Activated naive CD4-positive, alpha-beta T cell treated with anti-CD3 and anti-CD28 coated beads for 36 hours (primary cell): Measurements from ENCODE around the gene FBXL16. TPM values are rescaled to one million over a fixed set of nuclear protein-coding genes. Genes with fewer than 3 reads are reported as not detected.

Experiments used
- CTCF ChIA-PET: fragments of 350-600 bp; sonication (Branson Sonifier 250); formaldehyde crosslinking; loops from one replicate; lab custom pipeline; 2021; ENCODE audit warnings: antibody characterized with exemption; lab: Charles Lee
- DNase-seq: peaks from one replicate; pipeline ENCODE4 v3.0.0-alpha.2; 2020
- H3K27ac Mint-ChIP-seq: one replicate; pipeline ENCODE4 v1.8.0; 2021; ENCODE audit warnings: mild to moderate bottlenecking, mixed read lengths
- H3K27me3 Mint-ChIP-seq: one replicate; pipeline ENCODE4 v1.8.0; 2021; ENCODE audit warnings: low read depth, mixed read lengths
- H3K36me3 Mint-ChIP-seq: one replicate; pipeline ENCODE4 v1.8.0; 2021; ENCODE audit warnings: low read depth, mixed read lengths
- H3K4me1 Mint-ChIP-seq: one replicate; pipeline ENCODE4 v1.8.0; 2021; ENCODE audit warnings: low read depth, mixed read lengths
- H3K4me3 Mint-ChIP-seq: one replicate; pipeline ENCODE4 v1.8.0; 2021; ENCODE audit warnings: mild to moderate bottlenecking, moderate library complexity, mixed read lengths
- H3K9me3 Mint-ChIP-seq: one replicate; pipeline ENCODE4 v1.8.0; 2021; ENCODE audit warnings: mixed read lengths
- intact Hi-C: fragments of 100-400 bp; cut with micrococcal nuclease; formaldehyde crosslinking; loops from one replicate; pipeline ENCODE4 v1.15.1; 2023
- total RNA-seq, 2 experiments: library from RNA; stranded (reverse); gene quantifications; one replicate each; pipeline ENCODE4 v1.2.3, GENCODE V29; 2021

FBXL16 gene
- total RNA-seq, 2 experiments from 2014 or later = 3.7 to 5.7 TPM

DNA sequence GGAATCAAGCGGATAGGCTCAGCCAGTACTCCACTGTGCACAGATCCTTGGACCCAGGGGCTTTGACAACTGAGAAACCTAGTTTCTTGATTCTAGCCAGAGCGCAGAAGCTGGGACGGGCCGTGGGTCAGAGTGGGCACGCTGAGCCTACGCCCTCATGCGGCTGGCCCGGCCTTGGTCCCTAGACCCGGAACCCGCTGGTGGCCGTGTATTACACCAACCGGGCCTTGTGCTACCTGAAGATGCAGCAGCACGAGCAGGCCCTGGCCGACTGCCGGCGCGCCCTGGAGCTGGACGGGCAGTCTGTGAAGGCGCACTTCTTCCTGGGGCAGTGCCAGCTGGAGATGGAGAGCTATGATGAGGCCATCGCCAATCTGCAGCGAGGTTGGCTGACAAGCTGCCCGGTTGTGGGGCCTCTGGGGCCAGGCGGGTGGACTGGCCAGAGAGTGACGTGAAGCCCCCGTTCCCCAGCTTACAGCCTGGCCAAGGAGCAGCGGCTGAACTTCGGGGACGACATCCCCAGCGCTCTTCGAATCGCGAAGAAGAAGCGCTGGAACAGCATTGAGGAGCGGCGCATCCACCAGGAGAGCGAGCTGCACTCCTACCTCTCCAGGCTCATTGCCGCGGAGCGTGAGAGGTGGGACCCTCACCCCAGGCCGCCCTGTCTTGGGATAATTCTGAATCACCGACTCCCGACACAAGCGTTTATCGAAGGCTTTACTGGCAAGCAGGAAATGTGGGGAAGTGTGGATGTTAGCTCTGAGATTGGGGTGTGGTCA is 24.4 kb downstream of the FBXL16 start:
- Mint-ChIP-seq H3K4me1 (peaks cover 38% of the 10 kb centered on the region), H3K4me3 (peak overlapping the region; percentile 80), H3K36me3 (peaks cover 11% of the 10 kb centered on the region), H3K27ac (peak overlapping the region; percentile 50), H3K9me3 (no peaks in the 10 kb centered on the region), H3K27me3 (no peaks in the 10 kb centered on the region)
- CTCF ChIA-PET = no interaction called here
- intact Hi-C loops = loop anchor here (1.0 to 5.0 kb wide), 5 partner anchors 13 to 290 kb away; partner anchors contain the start of genes ANTKMT, CAPN15, LMF1 and RHOT2
- no peak for DNase-seq

- no peak for DNase-seq
- peak overlapping the region; percentile 80 for H3K4me3 Mint-ChIP-seq
- no peaks in the 10 kb centered on the region for H3K27me3 Mint-ChIP-seq
- no peak overlapping the region for H3K27ac Mint-ChIP-seq
- CTCF ChIA-PET = no interaction called here
- no peaks in the 10 kb centered on the region for H3K9me3 Mint-ChIP-seq
- intact Hi-C loops = loop anchor here (1.0 to 5.0 kb wide), 5 partner anchors 12 to 290 kb away; partner anchors contain the start of genes ANTKMT, CAPN15, LMF1 and RHOT2
- H3K36me3 Mint-ChIP-seq = peaks cover 11% of the 10 kb centered on the region
- H3K4me1 Mint-ChIP-seq = peaks cover 35% of the 10 kb centered on the region
These were observed 25.0 kb downstream of the FBXL16 start for GRCh38 chr16:680625-680945.

DNA sequence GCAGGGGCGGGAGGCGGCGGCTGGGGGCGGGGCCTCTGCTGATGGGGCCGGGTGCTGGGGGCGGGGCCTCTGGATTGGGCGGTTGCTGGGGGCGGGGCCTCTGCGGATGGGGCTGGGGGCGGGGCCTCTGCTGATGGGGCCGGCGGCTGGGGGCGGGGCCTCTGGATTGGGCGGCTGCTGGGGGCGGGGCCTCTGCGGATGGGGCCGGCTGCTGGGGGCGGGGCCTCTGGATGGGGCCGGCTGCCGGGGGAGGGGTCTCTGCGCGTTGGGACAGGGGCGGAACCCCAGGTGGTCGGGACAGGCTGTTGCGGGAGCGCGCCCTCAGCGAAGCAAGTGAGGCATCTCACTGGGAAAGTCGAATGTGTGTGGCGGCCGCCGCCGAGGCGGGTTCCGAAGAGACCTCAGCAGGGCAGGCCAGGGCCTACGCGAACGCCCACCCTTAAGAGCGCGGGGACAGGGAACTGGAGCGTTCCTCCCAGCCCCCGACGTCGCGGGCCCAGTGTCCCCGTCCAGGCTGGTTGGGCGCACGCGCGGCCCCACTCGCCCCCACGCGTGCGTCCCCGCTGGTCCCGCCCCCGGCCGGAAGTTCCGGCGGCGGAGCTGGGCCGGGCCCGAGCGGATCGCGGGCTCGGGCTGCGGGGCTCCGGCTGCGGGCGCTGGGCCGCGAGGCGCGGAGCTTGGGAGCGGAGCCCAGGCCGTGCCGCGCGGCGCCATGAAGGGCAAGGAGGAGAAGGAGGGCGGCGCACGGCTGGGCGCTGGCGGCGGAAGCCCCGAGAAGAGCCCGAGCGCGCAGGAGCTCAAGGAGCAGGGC is 25.6 kb downstream of the FBXL16 start, which contains the start of gene STUB1:
Gene STUB1 (plus strand): TSS at position 597 of the 811 bp plus-strand sequence. CDS start 116 bp downstream, at position 713.
- Mint-ChIP-seq H3K36me3 (peaks cover 11% of the 10 kb centered on the region), H3K4me1 (peaks cover 38% of the 10 kb centered on the region), H3K27ac (peak within 1 kb of the TSS; percentile 19), H3K27me3 (peaks cover 3% of the 10 kb centered on the region), H3K9me3 (no peaks in the 10 kb centered on the region), H3K4me3 (peak within 1 kb of the TSS; percentile 80)
- DNase-seq = peak; percentile 90
- CTCF ChIA-PET = no interaction called here
- intact Hi-C loops = loop anchor here (1.0 to 5.0 kb wide), 5 partner anchors 12 to 291 kb away; partner anchors contain the start of genes ANTKMT, CAPN15, LMF1 and RHOT2

GRCh38 chr16:678858-679813 is 26.5 kb downstream of the FBXL16 start:
- intact Hi-C loops = no loop called here
- peak; percentile 41 for DNase-seq
- CTCF ChIA-PET = no interaction called here
- Mint-ChIP-seq H3K36me3 (peaks cover 11% of the 10 kb centered on the region), H3K4me1 (peaks cover 38% of the 10 kb centered on the region), H3K4me3 (peak overlapping the region; percentile 66), H3K27ac (peak overlapping the region; percentile 19), H3K9me3 (no peaks in the 10 kb centered on the region), H3K27me3 (peaks cover 3% of the 10 kb centered on the region)

DNA sequence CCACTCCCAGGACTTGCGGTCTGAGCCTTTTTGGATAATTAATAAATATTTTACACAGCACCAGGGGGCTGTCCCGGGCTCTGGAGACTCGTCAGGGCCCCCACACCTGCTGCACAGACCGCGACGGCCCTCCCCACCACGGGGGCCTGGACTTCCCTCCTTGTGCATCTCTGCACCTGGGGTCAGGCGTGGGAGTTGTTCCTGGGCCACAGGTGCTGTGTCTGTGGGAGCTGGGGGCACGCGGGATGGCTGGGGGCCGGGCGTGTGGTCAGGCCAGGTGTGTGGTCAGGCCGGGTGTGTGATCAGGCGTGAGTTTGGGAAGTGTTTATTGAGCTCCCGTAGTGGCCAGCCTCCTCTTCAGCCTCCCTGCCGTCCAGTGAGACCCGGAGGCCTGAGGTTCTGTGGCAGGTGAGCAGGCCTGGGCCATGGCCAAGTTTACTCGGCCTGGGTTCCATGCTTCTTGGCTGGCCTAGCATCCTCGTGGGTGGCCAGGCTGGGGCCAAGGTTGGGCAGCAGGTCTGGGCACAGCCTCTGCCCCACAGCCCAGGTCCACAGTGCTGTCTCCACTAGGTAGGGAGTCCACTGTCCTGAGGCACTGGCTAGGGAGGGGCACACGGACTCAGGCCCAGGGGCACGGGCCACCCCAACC is 27.3 kb downstream of the FBXL16 start:
- Mint-ChIP-seq H3K4me1 (peaks cover 37% of the 10 kb centered on the region), H3K36me3 (peaks cover 11% of the 10 kb centered on the region), H3K9me3 (no peaks in the 10 kb centered on the region), H3K27ac (no peak overlapping the region), H3K4me3 (no peak overlapping the region), H3K27me3 (peaks cover 3% of the 10 kb centered on the region)
- CTCF ChIA-PET = no interaction called here
- DNase-seq = no peak
- intact Hi-C loops = no loop called here

GRCh38 chr16:677316-678190 is 28.0 kb downstream of the FBXL16 start:
- H3K27ac Mint-ChIP-seq = no peak overlapping the region
- H3K4me1 Mint-ChIP-seq = peaks cover 29% of the 10 kb centered on the region
- peaks cover 3% of the 10 kb centered on the region for H3K27me3 Mint-ChIP-seq
- CTCF ChIA-PET = interaction anchor here (1.6 kb wide), 1 partner anchor 12 kb away, joined by 4 read pairs; no protein-coding TSS in a partner anchor
- peaks cover 11% of the 10 kb centered on the region for H3K36me3 Mint-ChIP-seq
- intact Hi-C loops = no loop called here
- no peaks in the 10 kb centered on the region for H3K9me3 Mint-ChIP-seq
- H3K4me3 Mint-ChIP-seq = no peak overlapping the region
- DNase-seq = no peak

- intact Hi-C loops = no loop called here
- Mint-ChIP-seq H3K36me3 (peaks cover 7% of the 10 kb centered on the region), H3K9me3 (no peaks in the 10 kb centered on the region), H3K27ac (no peak overlapping the region), H3K27me3 (peaks cover 3% of the 10 kb centered on the region), H3K4me3 (no peak overlapping the region), H3K4me1 (peaks cover 23% of the 10 kb centered on the region)
- no peak for DNase-seq
- CTCF ChIA-PET = interaction anchor here (1.0 to 1.6 kb wide), 2 partner anchors 9 to 12 kb away, joined by 3 to 4 read pairs; partner anchors contain the start of gene RHOT2
These were observed 28.7 kb downstream of the FBXL16 start for GRCh38 chr16:676913-677312.

GRCh38 chr16:676565-676902 is 29.1 kb downstream of the FBXL16 start:
- CTCF ChIA-PET = interaction anchor here (1.0 to 1.6 kb wide), 3 partner anchors 9 to 27 kb away, joined by 3 to 4 read pairs (median 3); partner anchors contain the start of genes RHOT2 and WDR90
- Mint-ChIP-seq H3K36me3 (peaks cover 6% of the 10 kb centered on the region), H3K4me3 (no peak overlapping the region), H3K9me3 (no peaks in the 10 kb centered on the region), H3K27me3 (peaks cover 3% of the 10 kb centered on the region), H3K4me1 (peaks cover 19% of the 10 kb centered on the region), H3K27ac (no peak overlapping the region)
- DNase-seq = no peak
- intact Hi-C loops = no loop called here

DNA sequence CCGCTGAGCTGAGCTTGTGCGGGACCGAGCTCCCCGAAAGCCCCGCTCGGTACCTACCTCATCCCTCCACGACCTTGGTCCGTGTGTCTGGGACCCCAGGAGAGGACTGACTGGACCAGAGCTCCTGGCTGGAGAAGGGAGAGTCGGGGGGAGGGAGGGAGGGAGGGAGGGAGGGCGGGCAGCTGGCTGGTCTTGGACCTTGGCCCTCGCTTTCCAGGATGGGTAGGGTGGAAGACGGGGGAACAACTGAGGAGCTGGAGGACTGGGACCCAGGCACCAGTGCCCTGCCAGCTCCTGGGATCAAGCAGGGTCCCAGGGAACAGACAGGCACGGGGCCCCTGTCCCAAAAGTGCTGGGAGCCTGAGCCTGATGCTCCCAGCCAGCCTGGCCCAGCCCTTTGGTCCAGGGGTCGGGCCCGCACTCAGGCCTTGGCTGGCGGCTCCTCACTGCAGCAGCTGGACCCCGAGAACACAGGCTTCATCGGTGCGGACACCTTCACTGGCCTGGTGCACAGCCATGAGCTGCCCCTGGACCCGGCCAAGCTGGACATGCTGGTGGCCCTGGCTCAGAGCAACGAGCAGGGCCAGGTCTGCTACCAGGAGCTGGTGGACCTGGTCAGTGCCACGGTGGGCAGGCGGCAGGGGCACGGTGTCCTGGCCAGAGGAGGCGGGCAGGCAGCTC is 29.6 kb downstream of the FBXL16 start:
- Mint-ChIP-seq H3K4me3 (no peak overlapping the region), H3K27ac (no peak overlapping the region), H3K36me3 (peaks cover 6% of the 10 kb centered on the region), H3K4me1 (peaks cover 14% of the 10 kb centered on the region), H3K27me3 (peaks cover 3% of the 10 kb centered on the region), H3K9me3 (no peaks in the 10 kb centered on the region)
- CTCF ChIA-PET = interaction anchor here (1.0 to 1.6 kb wide), 3 partner anchors 8 to 26 kb away, joined by 3 to 4 read pairs (median 3); partner anchors contain the start of genes RHOT2 and WDR90
- DNase-seq = no peak
- intact Hi-C loops = no loop called here
